NCI-H748 treated with DMSO at 0.1 percent for 48 hours (cell line): ENCODE measurements around the gene SCGB3A1.

Experiments used
- DNase-seq: peaks from one replicate; lab custom pipeline; 2025; lab: John Stamatoyannopoulos, UW

Gene SCGB3A1

DNA sequence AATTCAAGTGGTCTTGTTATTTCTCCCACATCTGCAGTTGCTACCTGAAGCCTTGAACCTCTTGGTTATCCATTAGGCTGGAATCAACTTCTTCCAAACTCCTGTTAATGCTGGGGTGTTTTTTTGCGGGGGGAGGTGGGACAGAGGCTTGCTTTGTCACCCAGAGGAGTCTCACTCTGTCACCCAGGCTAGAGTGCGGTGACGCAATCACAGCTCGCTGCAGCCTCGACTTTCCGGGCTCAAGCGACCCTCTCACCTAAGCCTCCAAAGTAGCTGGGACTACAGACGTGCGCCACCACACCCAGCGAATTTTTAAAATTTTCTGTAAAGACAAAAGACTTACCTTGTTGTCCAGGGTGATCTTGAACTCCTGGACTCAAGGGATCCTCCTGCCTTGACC lies 4.4 kb downstream of the SCGB3A1 start:
- no peak for DNase-seq

DNA sequence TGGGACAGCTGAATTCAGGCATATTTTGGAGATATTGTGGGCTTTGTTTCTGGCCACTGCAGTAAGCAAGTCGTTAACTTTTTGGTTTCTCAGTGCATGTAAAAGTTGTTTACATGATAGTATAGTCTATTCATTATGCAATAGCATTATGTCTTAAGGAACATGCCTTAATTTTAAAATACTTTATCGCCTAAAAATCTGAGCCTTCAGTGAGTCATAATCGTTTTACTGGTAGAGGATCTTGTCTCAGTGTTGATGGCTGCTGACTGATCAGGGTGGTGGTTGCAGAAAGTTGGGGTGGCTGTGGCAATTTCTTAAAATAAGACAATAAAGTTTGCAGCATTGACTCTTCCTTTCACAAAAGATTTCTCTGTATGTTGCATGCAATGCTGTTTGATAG lies 5.1 kb downstream of the SCGB3A1 start:
- no peak for DNase-seq

DNA sequence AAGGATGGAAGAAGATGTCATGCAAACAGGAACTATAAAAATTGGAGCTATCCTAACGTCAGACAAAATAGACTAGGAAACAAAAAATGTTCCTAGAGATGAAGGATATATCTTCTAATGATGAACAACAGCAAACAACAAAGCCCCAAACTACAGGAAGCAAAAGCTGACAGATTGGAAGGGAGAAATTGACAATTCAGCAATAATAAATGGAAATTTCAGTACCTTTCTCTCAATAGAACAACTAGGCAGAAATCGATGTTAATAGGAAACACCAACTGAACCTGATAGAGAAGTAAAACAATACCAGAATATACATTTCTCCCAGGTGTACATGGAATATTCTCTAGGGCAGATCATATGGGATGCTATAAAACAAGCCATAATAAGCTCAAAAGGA lies 7.6 kb downstream of the SCGB3A1 start:
- no peak for DNase-seq

DNA sequence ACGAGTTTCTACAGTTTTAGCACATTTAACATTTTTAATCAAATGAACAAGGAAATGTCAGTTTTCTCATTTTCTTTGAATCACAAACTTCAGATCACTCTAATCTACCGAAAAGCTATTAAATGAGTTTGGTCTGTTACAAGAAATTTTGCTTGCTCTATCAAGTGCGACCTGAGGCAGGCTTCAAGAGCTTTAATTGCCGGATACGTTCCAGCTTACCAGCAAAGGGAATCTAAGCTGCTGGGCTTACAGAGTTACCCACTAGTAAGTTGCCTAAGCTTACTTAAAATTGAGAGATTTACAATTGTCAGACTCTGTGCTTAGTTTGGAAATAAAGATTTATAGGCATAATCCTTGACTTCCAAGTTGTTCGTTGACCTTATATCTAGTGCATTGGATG lies 10.6 kb downstream of the SCGB3A1 start:
- DNase-seq, result no peak

DNA sequence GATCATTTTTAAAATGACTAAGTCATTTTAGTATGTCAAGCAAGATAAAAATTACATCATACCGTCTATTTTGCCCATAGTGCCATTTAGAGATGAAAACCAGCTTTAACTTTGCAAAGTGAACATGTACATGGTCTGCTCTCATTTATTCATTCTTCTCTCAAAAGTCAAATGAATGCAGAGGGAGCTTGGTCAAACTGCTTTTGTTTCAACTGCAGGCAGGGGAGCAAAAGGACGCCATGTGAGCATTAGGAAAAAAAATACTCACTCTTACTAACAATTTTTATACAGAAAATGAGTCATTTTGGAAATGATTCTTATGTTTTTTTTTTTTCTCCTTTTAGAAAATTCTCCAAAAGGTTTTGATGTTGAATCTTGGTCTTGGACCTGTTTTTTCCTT lies 15.7 kb downstream of the SCGB3A1 start:
- DNase-seq, result no peak

DNA sequence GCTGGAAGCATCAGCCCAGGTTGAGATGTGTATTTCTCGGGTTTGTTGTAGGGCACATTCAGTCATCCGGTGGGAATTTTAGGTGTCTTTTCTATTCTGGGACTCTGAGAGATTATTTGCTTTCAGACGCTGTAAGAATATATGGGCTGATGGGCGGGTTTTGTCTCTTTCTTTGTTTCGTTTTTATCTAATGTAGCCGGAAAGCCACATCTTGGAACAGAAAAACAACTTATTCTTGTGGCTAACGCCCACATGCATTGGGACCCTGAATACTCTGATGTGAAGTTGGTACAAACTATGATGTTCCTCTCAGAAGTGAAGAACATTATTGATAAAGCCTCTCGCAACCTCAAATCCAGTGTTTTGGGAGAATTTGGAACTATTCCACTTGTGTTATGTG lies 22.4 kb downstream of the SCGB3A1 start:
- no peak for DNase-seq

DNA sequence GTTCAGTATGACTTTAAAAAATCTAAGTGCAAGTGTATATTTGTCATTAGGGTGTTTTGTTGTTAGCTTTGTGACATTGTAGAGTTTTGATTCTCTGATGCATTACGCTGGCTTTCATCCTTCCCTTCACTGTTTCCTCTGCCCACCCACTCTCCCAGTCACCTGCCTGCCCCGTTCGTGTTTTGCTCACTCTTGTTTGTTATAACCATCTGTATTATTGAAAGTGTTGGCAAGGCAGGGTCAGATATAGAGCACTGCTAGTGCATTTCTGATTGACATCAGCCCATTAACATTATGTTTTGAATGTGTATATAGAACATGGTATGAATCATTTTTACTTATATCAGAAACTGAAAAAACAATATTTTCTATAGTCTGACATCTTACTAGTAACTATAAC lies 27.3 kb downstream of the SCGB3A1 start:
- no peak for DNase-seq

DNA sequence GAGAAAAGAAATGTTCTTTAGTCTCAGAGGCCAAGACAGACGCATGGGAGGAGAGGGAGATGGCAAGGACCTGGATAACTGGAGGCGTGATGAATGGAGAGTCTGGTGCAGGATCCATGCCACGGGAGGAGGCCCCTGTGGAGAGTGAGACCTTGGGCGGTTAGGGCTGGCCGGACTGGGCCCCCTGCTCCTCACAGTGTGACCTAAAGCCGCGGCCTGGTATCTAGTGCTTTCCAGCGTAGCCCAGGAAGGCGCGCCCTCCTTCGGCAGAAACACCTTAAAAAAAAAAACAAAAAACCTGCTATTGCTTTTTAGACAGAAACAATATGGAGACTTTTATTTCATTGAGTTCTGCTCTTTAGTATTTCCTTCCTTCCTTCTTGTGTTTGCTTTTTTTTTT lies 33.1 kb downstream of the SCGB3A1 start:
- DNase-seq, result no peak

DNA sequence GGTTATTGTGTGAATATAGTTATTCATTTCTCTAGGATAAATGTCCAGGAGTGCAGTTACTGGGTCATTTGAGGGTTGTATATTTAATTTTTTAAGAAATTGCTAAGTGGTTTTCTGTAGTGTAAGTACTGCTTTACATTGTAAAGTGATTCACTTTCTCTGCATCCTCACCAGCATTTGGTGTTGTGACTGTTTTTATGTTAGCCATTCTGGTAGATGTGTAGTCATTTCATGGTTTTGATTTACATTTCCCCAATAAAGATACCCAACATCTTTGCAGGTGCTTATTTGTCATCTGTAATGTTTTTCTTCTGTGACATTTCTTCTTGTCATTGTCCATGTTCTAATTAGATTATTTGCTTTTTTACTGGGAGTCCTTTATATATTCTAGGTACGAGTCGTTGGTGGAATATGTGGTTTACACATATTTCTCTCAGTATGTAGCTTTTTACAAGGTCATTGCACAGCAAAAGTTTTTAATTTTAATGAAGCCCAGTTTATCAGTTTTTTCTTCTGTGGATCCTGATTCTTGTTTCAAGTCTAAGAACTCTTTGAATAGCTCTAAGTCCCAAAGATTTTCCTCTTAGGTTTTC lies 34.0 kb downstream of the SCGB3A1 start:
- DNase-seq, result no peak

DNA sequence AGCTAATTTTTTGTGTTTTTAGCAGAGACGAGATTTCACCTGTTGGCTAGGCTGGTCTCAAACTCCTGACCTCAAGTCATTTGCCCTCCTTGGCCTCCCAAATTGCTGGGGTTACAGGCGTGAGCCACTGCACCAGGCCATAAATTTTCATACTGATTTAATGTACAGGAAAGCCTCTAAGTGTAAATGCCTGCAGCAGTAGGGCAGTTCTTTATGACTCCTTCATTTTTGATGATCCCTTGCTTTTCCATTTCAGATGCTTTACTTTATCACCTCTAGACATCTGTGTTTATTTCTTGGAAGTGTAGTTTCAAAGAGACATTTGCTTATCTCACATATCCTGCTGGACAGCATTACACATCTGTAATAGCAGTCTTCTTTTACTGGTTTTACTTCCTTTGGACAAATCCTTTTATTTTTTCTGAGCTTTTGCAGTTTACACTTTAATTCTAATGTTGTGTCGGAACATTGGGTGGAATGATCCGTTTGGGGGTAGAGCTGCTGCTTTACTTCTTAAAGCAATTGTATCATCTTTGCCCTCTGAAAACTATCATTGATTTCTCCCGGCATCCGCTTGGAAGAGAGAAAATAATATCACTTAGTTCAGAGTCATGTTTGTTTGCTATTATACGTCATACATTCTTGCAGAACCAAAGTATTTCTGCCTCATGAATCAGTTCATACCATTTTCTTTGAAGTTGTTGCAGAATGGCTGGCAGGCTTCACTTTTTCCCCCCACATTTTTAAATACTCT lies 36.0 kb downstream of the SCGB3A1 start:
- DNase-seq, result no peak

DNA sequence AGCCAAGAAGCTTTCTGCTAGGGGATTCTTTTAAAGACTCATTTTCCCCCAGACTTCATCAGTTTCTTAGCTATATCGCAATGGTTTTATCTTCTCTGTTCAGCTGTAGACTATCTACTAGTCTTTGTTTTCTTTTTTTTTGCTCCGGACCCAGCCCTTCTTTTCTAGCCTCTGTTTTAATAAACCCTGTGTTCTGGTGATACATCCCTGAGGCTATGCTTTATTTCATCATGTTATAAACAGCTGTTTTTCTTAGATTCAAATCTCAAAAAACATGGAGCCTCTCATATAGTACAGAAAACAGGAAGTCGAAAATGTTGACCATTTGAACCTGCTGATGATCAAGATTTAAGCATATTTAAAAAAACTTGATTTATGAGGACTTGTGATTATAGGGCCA lies 37.8 kb downstream of the SCGB3A1 start:
- no peak for DNase-seq

DNA sequence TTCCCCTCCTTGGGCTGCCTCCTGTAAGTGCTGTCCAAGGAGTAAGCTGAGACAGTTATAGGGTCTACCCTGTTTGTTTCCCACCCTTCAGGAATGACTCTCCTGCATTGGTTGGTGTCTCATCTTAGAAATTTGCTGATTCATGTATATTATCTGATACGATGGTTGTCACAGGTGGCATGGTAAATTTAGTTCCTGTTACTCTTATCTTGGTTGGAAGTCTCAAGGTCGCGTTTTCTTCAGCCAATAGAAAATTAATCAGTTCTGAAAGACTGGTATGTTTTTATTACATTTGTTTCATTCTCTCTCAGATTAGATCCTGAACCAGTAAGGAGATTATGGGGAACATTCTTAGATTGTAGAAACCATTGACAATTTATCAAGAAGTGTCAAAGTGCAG lies 42.7 kb downstream of the SCGB3A1 start:
- DNase-seq, result no peak

DNA sequence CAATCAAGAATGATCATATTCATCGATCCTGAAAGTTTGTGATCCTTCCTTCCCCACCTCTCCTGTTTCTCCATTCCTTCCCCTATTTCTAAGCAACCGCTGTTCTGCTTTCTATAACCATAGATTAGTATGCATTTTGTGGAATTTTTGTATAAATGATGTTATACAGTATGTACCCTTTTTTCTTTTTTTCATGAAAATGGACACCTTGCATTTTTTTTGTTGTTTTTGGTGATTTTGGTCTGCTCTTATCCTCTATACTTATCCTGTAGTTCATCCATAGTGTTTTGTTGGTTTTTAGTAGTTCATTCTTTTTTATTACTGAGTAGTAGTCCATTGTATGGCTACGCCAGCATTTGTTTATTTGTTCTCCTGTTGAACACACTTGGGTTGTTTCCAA lies 46.1 kb downstream of the SCGB3A1 start:
- DNase-seq, result no peak

DNA sequence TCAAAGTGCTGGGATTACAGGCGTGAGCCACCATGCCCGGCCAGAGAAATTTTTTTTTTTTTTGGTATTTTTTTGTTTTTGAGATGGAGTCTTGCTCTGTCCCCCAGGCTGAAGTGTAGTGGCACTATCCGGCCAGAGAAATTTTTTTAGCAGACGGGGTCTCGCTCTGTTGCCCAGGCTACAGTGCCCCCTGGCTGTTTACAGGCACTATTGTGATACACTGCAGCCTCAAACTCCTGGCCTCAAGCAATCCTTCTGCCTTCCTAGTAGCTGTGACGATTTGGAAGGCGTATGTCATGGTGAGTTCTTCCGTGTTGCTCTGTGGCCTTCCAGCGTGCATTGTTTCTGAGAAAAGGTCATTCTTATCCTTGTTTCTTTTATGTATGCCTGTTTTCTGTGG lies 49.6 kb downstream of the SCGB3A1 start:
- no peak for DNase-seq
